ENCODE results near the gene KMT2D.

Gene KMT2D

DNA sequence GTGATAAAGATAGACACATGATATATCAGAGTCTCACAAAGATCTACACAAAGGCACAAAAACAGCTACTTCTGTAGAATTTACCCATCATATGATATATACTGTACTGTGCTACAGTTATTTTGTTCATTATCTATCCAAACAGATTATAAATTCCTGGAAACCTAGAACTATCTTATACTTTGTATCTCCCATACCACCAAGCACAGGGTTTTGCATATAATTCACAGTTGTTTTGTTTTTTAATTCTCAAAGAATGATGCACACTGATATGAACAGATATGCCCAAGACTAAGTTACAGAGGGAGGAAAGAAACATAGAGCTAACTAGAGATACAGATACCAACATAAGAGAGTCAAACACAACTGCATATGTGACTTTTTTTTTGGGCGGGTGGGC is 45.4 kb downstream of the KMT2D start:
- DNase-seq = no peak

DNA sequence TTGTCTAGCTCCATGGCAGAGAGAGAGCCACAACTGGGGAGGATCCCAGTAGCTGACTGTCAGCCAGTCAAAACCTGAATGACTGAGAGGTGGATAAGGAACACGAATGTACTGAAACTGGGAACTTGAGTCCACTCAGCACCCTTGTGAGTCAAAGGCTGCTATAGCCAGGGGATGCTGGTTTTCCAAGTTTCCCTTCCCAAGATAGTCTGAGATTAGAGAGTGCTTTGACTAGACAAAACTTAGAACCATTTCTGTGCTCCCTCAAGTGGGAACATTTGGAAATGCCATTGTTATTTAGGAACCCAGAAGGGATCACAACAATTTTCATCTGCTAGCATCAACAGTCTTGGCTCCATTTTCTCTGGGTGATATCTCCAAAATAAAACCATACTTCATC is 46.0 kb downstream of the KMT2D start:
- no peak for DNase-seq

DNA sequence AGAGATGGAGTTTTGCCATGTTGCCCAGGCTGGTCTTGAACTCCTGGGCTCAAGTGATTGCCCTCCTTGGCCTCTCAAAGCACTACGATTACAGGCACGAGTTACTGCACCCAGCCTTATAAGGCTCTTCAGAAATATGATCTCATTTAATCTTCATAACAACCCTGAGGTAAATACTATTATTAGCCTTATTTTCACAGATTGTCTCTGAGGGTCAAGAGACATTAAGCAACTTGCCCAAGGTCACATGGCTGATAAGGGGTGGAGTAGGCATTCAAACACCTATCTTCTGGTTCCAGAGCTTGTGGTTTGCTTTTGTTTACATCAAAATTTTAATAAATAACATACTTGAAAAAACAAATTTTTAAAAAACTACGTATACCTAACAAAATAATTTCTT is 47.2 kb downstream of the KMT2D start:
- no peak for DNase-seq

DNA sequence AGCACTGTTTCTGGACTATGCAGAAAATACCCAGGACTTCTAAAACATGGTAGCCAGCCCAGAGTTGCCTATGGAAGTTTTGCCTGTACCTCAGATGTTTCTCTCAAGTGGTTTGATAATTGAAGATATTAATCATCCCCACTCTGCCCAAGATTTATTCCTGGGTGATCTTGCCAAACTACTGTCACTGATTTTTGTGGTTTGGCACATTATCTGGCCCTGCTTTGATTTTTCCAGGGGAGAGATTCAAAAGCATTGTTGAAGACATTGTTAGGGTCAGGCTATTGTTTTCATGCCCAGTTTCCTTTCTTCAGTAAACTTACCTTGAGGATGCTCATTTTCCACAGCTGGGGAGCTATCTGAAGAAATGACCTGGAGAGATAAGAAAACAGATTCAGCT is 47.9 kb downstream of the KMT2D start:
- DNase-seq = no peak
